ENCODE measurements around the gene CDKN2B-AS1.
"Not testable (repeated sequence)": the region's sequence is repeated elsewhere in the genome, so short reads cannot be mapped to it uniquely, and the experiment has no call there.

Gene CDKN2B-AS1

GRCh38 chr9:22046243-22046885 is 51.8 kb downstream of the CDKN2B-AS1 start:
- no peak for DNase-seq

- no peak for DNase-seq
Observed at GRCh38 chr9:22047596-22047995, 53.0 kb downstream of the CDKN2B-AS1 start.

- no peak for DNase-seq
Observed at GRCh38 chr9:22049411-22049810, 54.8 kb downstream of the CDKN2B-AS1 start.

GRCh38 chr9:22050924-22051323 is 56.3 kb downstream of the CDKN2B-AS1 start:
- DNase-seq, result no peak

- DNase-seq, result peak; percentile 16
Observed at GRCh38 chr9:22052376-22052945, 57.9 kb downstream of the CDKN2B-AS1 start.

GRCh38 chr9:22053178-22053577 is 58.6 kb downstream of the CDKN2B-AS1 start:
- no peak for DNase-seq

- no peak for DNase-seq
Observed at GRCh38 chr9:22054076-22054475, 59.5 kb downstream of the CDKN2B-AS1 start.

- DNase-seq, result no peak
Observed at GRCh38 chr9:22054529-22054928, 59.9 kb downstream of the CDKN2B-AS1 start.

- no peak for DNase-seq
Observed at GRCh38 chr9:22055090-22055489, 60.5 kb downstream of the CDKN2B-AS1 start.

GRCh38 chr9:22056402-22056801 is 61.8 kb downstream of the CDKN2B-AS1 start:
- no peak for DNase-seq

- not testable (repeated sequence) for DNase-seq
Observed at GRCh38 chr9:22057972-22058371, 63.4 kb downstream of the CDKN2B-AS1 start.

- DNase-seq, result no peak
Observed at GRCh38 chr9:22060831-22061383, 66.3 kb downstream of the CDKN2B-AS1 start.

GRCh38 chr9:22064957-22065356 is 70.4 kb downstream of the CDKN2B-AS1 start:
- DNase-seq, result no peak

- no peak for DNase-seq
Observed at GRCh38 chr9:22065431-22066200, 71.0 kb downstream of the CDKN2B-AS1 start.

GRCh38 chr9:22067196-22067595 is 72.6 kb downstream of the CDKN2B-AS1 start:
- DNase-seq, result no peak

GRCh38 chr9:22068369-22068768 is 73.8 kb downstream of the CDKN2B-AS1 start:
- no peak for DNase-seq

- DNase-seq, result no peak
Observed at GRCh38 chr9:22073349-22073748, 78.8 kb downstream of the CDKN2B-AS1 start.

GRCh38 chr9:22078081-22078480 is 83.5 kb downstream of the CDKN2B-AS1 start:
- no peak for DNase-seq

- peak; percentile 59 for DNase-seq
Observed at GRCh38 chr9:22079873-22080341, 85.3 kb downstream of the CDKN2B-AS1 start.

- DNase-seq, result no peak
Observed at GRCh38 chr9:22084336-22085035, 89.9 kb downstream of the CDKN2B-AS1 start.

GRCh38 chr9:22088053-22088716 is 93.6 kb downstream of the CDKN2B-AS1 start:
- no peak for DNase-seq

GRCh38 chr9:22088717-22089061 is 94.1 kb downstream of the CDKN2B-AS1 start:
- no peak for DNase-seq
